Tibial nerve (tissue), 3 donors: ENCODE data around the gene ANO10.

Experiments
- POLR2A ChIP-seq, 2 donors: fragments of 450-650 bp; IDR thresholded peaks; one replicate each; pipeline ENCODE4 v1.6.1; 2017; ENCODE audit warnings: antibody characterized with exemption in 2 of 2, mild to moderate bottlenecking in 2 of 2, moderate library complexity in 2 of 2
- TF ChIP-seq, protein P1 (sequence below), 5 experiments: fragments of 200-600 bp in 3 of 5; fragments of 450-650 bp in 2 of 5; sonication (generic) in 3 of 5; IDR thresholded peaks; one replicate each; pipeline ENCODE4 v1.5.1; 2016 to 2019; ENCODE audit warnings: antibody characterized with exemption in 5 of 5, mild to moderate bottlenecking in 3 of 5, moderate library complexity in 2 of 5

GRCh38 chr3:43497422-43497821, 124.4 kb downstream of the ANO10 start:
- no peak for TF ChIP-seq POLR2A (IDR thresholded peaks at IDR 0.05)
- TF ChIP-seq, protein P1, sequence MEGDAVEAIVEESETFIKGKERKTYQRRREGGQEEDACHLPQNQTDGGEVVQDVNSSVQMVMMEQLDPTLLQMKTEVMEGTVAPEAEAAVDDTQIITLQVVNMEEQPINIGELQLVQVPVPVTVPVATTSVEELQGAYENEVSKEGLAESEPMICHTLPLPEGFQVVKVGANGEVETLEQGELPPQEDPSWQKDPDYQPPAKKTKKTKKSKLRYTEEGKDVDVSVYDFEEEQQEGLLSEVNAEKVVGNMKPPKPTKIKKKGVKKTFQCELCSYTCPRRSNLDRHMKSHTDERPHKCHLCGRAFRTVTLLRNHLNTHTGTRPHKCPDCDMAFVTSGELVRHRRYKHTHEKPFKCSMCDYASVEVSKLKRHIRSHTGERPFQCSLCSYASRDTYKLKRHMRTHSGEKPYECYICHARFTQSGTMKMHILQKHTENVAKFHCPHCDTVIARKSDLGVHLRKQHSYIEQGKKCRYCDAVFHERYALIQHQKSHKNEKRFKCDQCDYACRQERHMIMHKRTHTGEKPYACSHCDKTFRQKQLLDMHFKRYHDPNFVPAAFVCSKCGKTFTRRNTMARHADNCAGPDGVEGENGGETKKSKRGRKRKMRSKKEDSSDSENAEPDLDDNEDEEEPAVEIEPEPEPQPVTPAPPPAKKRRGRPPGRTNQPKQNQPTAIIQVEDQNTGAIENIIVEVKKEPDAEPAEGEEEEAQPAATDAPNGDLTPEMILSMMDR (IDR thresholded peaks at IDR 0.05): no peak
